ENCODE results near the gene LRCH1.
A peak's percentile ranks its signal among the peaks of the same experiment; 100 is the strongest.

The LRCH1 gene

DNA sequence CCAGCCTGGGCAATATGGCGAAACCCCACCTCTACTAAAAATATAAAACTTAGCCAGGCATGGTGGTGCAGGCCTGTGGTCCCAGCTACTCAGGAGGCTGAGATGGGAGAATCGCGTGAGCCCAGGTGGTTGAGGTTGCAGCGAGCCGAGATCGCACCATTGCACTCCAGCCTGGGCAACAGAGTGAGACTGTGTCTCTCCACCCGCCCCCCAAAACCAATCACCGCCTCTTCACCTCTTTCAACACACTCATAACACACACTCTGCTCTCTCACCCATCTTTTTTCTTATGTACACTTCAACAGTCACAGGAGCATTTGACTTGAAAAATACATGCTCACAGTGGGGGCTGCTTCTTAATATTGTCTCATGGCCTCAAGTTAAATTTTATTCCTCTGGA lies 167.2 kb downstream of the LRCH1 start:
- TF ChIP-seq CTCF (IDR thresholded peaks at IDR 0.05; ENCODE audit: insufficient read depth, low read depth, low read length, missing control alignments) = no peak
- no peak overlapping the region for H3K4me3 ChIP-seq (ENCODE audit: low read length)
- no peak for DNase-seq (ENCODE audit: low read depth)

DNA sequence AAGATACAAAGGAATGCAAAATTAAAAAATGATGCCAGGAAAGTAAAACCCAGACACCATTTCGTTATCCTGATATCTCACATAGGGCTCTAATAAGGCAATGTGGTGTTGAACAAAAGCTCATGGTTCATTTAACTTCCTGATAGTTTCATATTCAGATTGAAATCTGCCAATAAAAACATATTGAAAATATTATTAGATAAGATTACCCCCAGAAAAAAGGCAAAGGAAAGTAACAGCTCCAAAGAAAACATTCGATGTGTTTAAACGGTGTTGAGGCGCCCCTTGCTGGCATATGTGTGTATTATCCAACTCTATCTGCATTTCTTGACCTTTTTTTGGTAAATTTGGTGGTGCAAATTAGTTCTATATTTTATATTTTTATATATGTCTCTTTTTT lies 168.1 kb downstream of the LRCH1 start:
- H3K4me3 ChIP-seq (ENCODE audit: low read length) = no peak overlapping the region
- peak; percentile 57 for TF ChIP-seq CTCF (IDR thresholded peaks at IDR 0.05; ENCODE audit: insufficient read depth, low read depth, low read length, missing control alignments)
- peak; percentile 47 for DNase-seq (ENCODE audit: low read depth)

GRCh38 chr13:46726347-46726746 lies 173.4 kb downstream of the LRCH1 start:
- no peak for TF ChIP-seq CTCF (IDR thresholded peaks at IDR 0.05; ENCODE audit: insufficient read depth, low read depth, low read length, missing control alignments)
- DNase-seq (ENCODE audit: low read depth) = no peak
- H3K4me3 ChIP-seq (ENCODE audit: low read length) = no peak overlapping the region

- no peak for TF ChIP-seq CTCF (IDR thresholded peaks at IDR 0.05; ENCODE audit: insufficient read depth, low read depth, low read length, missing control alignments)
- peak; percentile 29 for DNase-seq (ENCODE audit: low read depth)
- no peak overlapping the region for H3K4me3 ChIP-seq (ENCODE audit: low read length)
Measured at GRCh38 chr13:46728777-46729176, 175.8 kb downstream of the LRCH1 start.

DNA sequence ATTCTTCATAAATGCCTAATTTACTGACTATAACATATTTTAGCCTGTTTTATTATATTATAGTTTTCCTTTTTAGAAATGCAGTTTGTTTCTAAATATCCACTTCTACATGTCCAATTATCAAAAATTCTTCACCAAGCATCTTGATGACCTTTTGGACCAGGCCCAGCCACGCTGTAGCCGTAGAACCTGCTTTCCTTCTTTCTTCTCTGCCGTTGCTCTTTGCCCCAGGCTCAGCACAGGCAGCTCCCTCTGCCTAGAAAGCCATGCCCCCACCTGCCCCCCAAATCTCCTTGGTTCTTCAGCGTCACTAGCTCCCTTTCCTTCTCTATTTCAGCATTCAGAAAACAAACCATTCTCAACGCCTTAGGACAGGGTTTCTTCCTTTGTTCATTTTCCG lies 178.6 kb downstream of the LRCH1 start:
- TF ChIP-seq CTCF (IDR thresholded peaks at IDR 0.05; ENCODE audit: insufficient read depth, low read depth, low read length, missing control alignments) = no peak
- H3K4me3 ChIP-seq (ENCODE audit: low read length) = no peak overlapping the region
- DNase-seq (ENCODE audit: low read depth) = no peak

- H3K4me3 ChIP-seq (ENCODE audit: low read length) = no peak overlapping the region
- TF ChIP-seq CTCF (IDR thresholded peaks at IDR 0.05; ENCODE audit: insufficient read depth, low read depth, low read length, missing control alignments) = no peak
- DNase-seq (ENCODE audit: low read depth) = no peak
Measured at GRCh38 chr13:46735425-46735824, 182.5 kb downstream of the LRCH1 start.

GRCh38 chr13:46736541-46737310 lies 183.8 kb downstream of the LRCH1 start:
- peak; percentile 30 for DNase-seq (ENCODE audit: low read depth)
- H3K4me3 ChIP-seq (ENCODE audit: low read length) = no peak overlapping the region
- no peak for TF ChIP-seq CTCF (IDR thresholded peaks at IDR 0.05; ENCODE audit: insufficient read depth, low read depth, low read length, missing control alignments)
